AG04449 (cell line): Measurements from ENCODE around the gene CDIP1.

Experiments
- CTCF ChIA-PET: fragments of 350-600 bp; formaldehyde crosslinking; extraction: SDS; loops from one replicate; lab custom pipeline; 2021; ENCODE audit warnings: antibody characterized with exemption; lab: Yijun Ruan, JAX
- POLR2A ChIA-PET: fragments of 400-600, 350-600 bp; formaldehyde crosslinking; extraction: SDS; loops from one replicate; lab custom pipeline; 2020; ENCODE audit warnings: antibody characterized with exemption, inconsistent platforms; lab: Yijun Ruan, JAX
- DNase-seq: peaks from one replicate; pipeline ENCODE4 v3.0.0-alpha.2; 2010; ENCODE audit warnings: low read depth, low spot score
- H3K4me3 ChIP-seq: 2 replicates; pipeline ENCODE4 v1.5.1; 2011; ENCODE audit warnings: low read depth, mild to moderate bottlenecking, control low read depth, low read length
- CTCF ChIP-seq: IDR thresholded peaks from one replicate; pipeline ENCODE4 v1.5.1; 2011; ENCODE audit warnings: mild to moderate bottlenecking, moderate library complexity, low read length, control low read depth, inconsistent platforms; ENCODE audit not compliant: insufficient read depth; ENCODE audit errors: missing control alignments

Gene CDIP1

GRCh38 chr16:4488499-4488967 lies 50.0 kb downstream of the CDIP1 start:
- DNase-seq = no peak
- no peak overlapping the region for H3K4me3 ChIP-seq
- ChIA-PET POLR2A (interaction anchor here (0.9 kb wide), 2 partner anchors 11 to 13 kb away, joined by 3 to 5 read pairs; partner anchors contain the start of gene HMOX2), CTCF (interaction anchor here (0.8 to 7.0 kb wide), 6 partner anchors 11 to 50 kb away, joined by 3 to 57 read pairs (median 15); partner anchors contain the start of genes CDIP1 and HMOX2)
- no peak for TF ChIP-seq CTCF

- POLR2A ChIA-PET = interaction anchor here (0.9 kb wide), 2 partner anchors 12 kb away, joined by 3 to 5 read pairs; partner anchors contain the start of gene HMOX2
- CTCF ChIA-PET = interaction anchor here (0.7 to 4.5 kb wide), 3 partner anchors 11 to 37 kb away, joined by 4 to 25 read pairs (median 18); partner anchors contain the start of gene HMOX2
- TF ChIP-seq CTCF = no peak
- DNase-seq = no peak
- no peak overlapping the region for H3K4me3 ChIP-seq
Observed at GRCh38 chr16:4487955-4488498, 50.5 kb downstream of the CDIP1 start.

GRCh38 chr16:4486126-4486893 lies 52.3 kb downstream of the CDIP1 start:
- ChIA-PET POLR2A (interaction anchor here (1.2 kb wide), 1 partner anchor 10 kb away, joined by 5 read pairs; the partner anchor contains the start of gene HMOX2), CTCF (interaction anchor here (2.7 to 4.5 kb wide), 2 partner anchors 9 to 20 kb away, joined by 18 to 25 read pairs; partner anchors contain the start of gene HMOX2)
- H3K4me3 ChIP-seq = no peak overlapping the region
- TF ChIP-seq CTCF = no peak
- DNase-seq = no peak

- no peak for DNase-seq
- ChIA-PET CTCF (interaction anchor here (0.9 to 1.6 kb wide), 3 partner anchors 11 to 142 kb away, joined by 3 read pairs; partner anchors contain the start of gene MGRN1), POLR2A (no interaction called here)
- TF ChIP-seq CTCF = no peak
- H3K4me3 ChIP-seq = no peak overlapping the region
Observed at GRCh38 chr16:4481963-4482362, 56.6 kb downstream of the CDIP1 start.

GRCh38 chr16:4481526-4481925 lies 57.0 kb downstream of the CDIP1 start:
- no peak for TF ChIP-seq CTCF
- CTCF ChIA-PET = interaction anchor here (0.9 kb wide), 1 partner anchor 143 kb away, joined by 3 read pairs; the partner anchor contains the start of gene MGRN1
- no peak for DNase-seq
- no peak overlapping the region for H3K4me3 ChIP-seq
- POLR2A ChIA-PET = no interaction called here

- ChIA-PET CTCF (interaction anchor here (0.7 to 4.1 kb wide), 8 partner anchors 8 to 71 kb away, joined by 3 to 25 read pairs (median 6); no protein-coding TSS in a partner anchor), POLR2A (no interaction called here)
- peak; percentile 10 for TF ChIP-seq CTCF
- no peak for DNase-seq
- H3K4me3 ChIP-seq = no peak overlapping the region
Observed at GRCh38 chr16:4477966-4478365, 60.6 kb downstream of the CDIP1 start.
